OCI-LY1 (cell line): ENCODE results near the gene LCE5A.

Source experiments
- H2AFZ ChIP-seq: fragments of 200-600 bp; sonication (generic), shearing (Covaris generic); 2 replicates; pipeline ENCODE4 v1.6.0; 2014; ENCODE audit warnings: antibody characterized with exemption, mild to moderate bottlenecking, low read length
- H3F3A ChIP-seq: fragments of 200-600 bp; sonication (generic), shearing (Covaris generic); 2 replicates; pipeline ENCODE4 v1.6.0; 2014; ENCODE audit warnings: mild to moderate bottlenecking, antibody characterized with exemption, low read length, moderate library complexity; ENCODE audit not compliant: insufficient read depth
- H3K27ac ChIP-seq: fragments of 200-600 bp; sonication (generic); 2 replicates; pipeline ENCODE4 v1.5.1; 2014; ENCODE audit warnings: low read length, mixed run types, mild to moderate bottlenecking, low read depth; ENCODE audit not compliant: poor library complexity, severe bottlenecking
- H3K27me3 ChIP-seq: fragments of 200-600 bp; sonication (generic); 2 replicates; pipeline ENCODE4 v1.6.0; 2014; ENCODE audit warnings: antibody characterized with exemption, mild to moderate bottlenecking, low read length, moderate library complexity; ENCODE audit not compliant: insufficient read depth
- H3K36me3 ChIP-seq: fragments of 200-600 bp; sonication (generic); 2 replicates; pipeline ENCODE4 v1.6.1; 2014; ENCODE audit warnings: mild to moderate bottlenecking, antibody characterized with exemption, low read length, moderate library complexity, mixed read lengths; ENCODE audit not compliant: insufficient read depth
- H3K4me1 ChIP-seq: fragments of 200-600 bp; sonication (generic); 2 replicates; pipeline ENCODE4 v1.5.1; 2014; ENCODE audit warnings: mild to moderate bottlenecking, low read length, moderate library complexity; ENCODE audit not compliant: insufficient read depth, severe bottlenecking
- H3K4me2 ChIP-seq: fragments of 200-600 bp; sonication (generic), shearing (Covaris generic); 2 replicates; pipeline ENCODE4 v1.6.1; 2014; ENCODE audit warnings: low read length
- H3K4me3 ChIP-seq: fragments of 200-600 bp; sonication (generic); 2 replicates; pipeline ENCODE4 v1.5.1; 2014; ENCODE audit warnings: low read length, low read depth, mild to moderate bottlenecking, mixed read lengths; ENCODE audit not compliant: poor library complexity, severe bottlenecking
- H3K79me2 ChIP-seq: fragments of 200-600 bp; shearing (Covaris generic); 2 replicates; pipeline ENCODE4 v1.6.1; 2016; ENCODE audit warnings: mixed run types, low read length, mixed read lengths; ENCODE audit not compliant: insufficient read depth
- H3K9ac ChIP-seq: fragments of 200-600 bp; sonication (generic), shearing (Covaris generic); 2 replicates; pipeline ENCODE4 v1.6.1; 2014; ENCODE audit warnings: mild to moderate bottlenecking, low read length, mixed read lengths
- H3K9me2 ChIP-seq: fragments of 200-600 bp; sonication (generic), shearing (Covaris generic); 2 replicates; pipeline ENCODE4 v1.6.1; 2014; ENCODE audit warnings: low read depth, mild to moderate bottlenecking, low read length, mixed read lengths
- H3K9me3 ChIP-seq: fragments of 200-600 bp; shearing (Covaris generic); 2 replicates; pipeline ENCODE4 v1.6.1; 2014; ENCODE audit warnings: low read length, mixed read lengths
- H4K20me1 ChIP-seq: fragments of 200-600 bp; sonication (generic), shearing (Covaris generic); 2 replicates; pipeline ENCODE4 v1.6.0; 2016; ENCODE audit warnings: mild to moderate bottlenecking, low read length; ENCODE audit not compliant: insufficient read depth
- CTCF ChIP-seq: fragments of 200-600 bp; sonication (generic), shearing (Covaris generic); IDR thresholded peaks from 2 replicates; pipeline ENCODE4 v1.5.1; 2017; ENCODE audit warnings: mild to moderate bottlenecking, antibody characterized with exemption, low read length, moderate library complexity, mixed read lengths
- EZH2 ChIP-seq: fragments of 200-600 bp; sonication (generic), shearing (Covaris generic); IDR thresholded peaks from 2 replicates; pipeline ENCODE4 v1.8.0; 2017; ENCODE audit warnings: borderline replicate concordance, mixed run types, mild to moderate bottlenecking, antibody characterized with exemption, low read length, moderate library complexity, mixed read lengths

Gene LCE5A

GRCh38 chr1:152519851-152520250 is 9.2 kb downstream of the LCE5A start:
- no peak overlapping the region for H3K4me3 ChIP-seq
- TF ChIP-seq CTCF (no peak), EZH2 (no peak)
- no peaks in the 10 kb centered on the region for H3K36me3 ChIP-seq
- H3K27me3 ChIP-seq, result no peaks in the 10 kb centered on the region; the same call in 1 of the 2 replicates
- no peaks in the 10 kb centered on the region for H3K9me2 ChIP-seq
- no peaks in the 10 kb centered on the region for H3K9me3 ChIP-seq
- H2AFZ ChIP-seq, result no peak overlapping the region
- no peak overlapping the region for H3K9ac ChIP-seq
- H3K4me1 ChIP-seq, result no peaks in the 10 kb centered on the region
- no peak overlapping the region for H3K27ac ChIP-seq
- H3F3A ChIP-seq, result no peaks in the 10 kb centered on the region
- H3K79me2 ChIP-seq, result no peaks in the 10 kb centered on the region
- H3K4me2 ChIP-seq, result no peak overlapping the region
- no peaks in the 10 kb centered on the region for H4K20me1 ChIP-seq

- Histone ChIP-seq H3K9me2 (no peaks in the 10 kb centered on the region), H3K4me1 (no peaks in the 10 kb centered on the region), H3K36me3 (no peaks in the 10 kb centered on the region), H3K4me2 (no peak overlapping the region), H4K20me1 (no peaks in the 10 kb centered on the region), H3F3A (no peaks in the 10 kb centered on the region), H3K4me3 (no peak overlapping the region), H3K27ac (no peak overlapping the region), H2AFZ (no peak overlapping the region), H3K9me3 (no peaks in the 10 kb centered on the region), H3K79me2 (no peaks in the 10 kb centered on the region), H3K9ac (no peak overlapping the region), H3K27me3 (no peaks in the 10 kb centered on the region; the same call in 1 of the 2 replicates)
- no peak for TF ChIP-seq CTCF
These were observed 10.0 kb downstream of the LCE5A start for GRCh38 chr1:152520561-152521090.

GRCh38 chr1:152525080-152525641 is 14.6 kb downstream of the LCE5A start:
- no peaks in the 10 kb centered on the region for H4K20me1 ChIP-seq
- H3K9me2 ChIP-seq, result no peaks in the 10 kb centered on the region
- H3K4me3 ChIP-seq, result no peak overlapping the region
- H2AFZ ChIP-seq, result no peak overlapping the region
- no peaks in the 10 kb centered on the region for H3F3A ChIP-seq
- no peaks in the 10 kb centered on the region for H3K36me3 ChIP-seq
- no peak overlapping the region for H3K9ac ChIP-seq
- H3K4me2 ChIP-seq, result no peak overlapping the region
- H3K27me3 ChIP-seq, result no peaks in the 10 kb centered on the region
- H3K27ac ChIP-seq, result no peak overlapping the region
- no peaks in the 10 kb centered on the region for H3K4me1 ChIP-seq
- no peaks in the 10 kb centered on the region for H3K9me3 ChIP-seq
- no peaks in the 10 kb centered on the region for H3K79me2 ChIP-seq
- TF ChIP-seq CTCF, result no peak
- no peak for TF ChIP-seq EZH2
